ENCODE data around the gene RGS7BP.

The RGS7BP gene

GRCh38 chr5:64509828-64510227, 4.0 kb downstream of the RGS7BP start:
- H3K4me1 ChIP-seq (ENCODE audit: control insufficient read depth, insufficient read depth, low read length), result peaks cover 6% of the 10 kb centered on the region
- no peak overlapping the region for H3K9ac ChIP-seq (ENCODE audit: low read depth, low read length)
- no peaks in the 10 kb centered on the region for H3K36me3 ChIP-seq (ENCODE audit: control insufficient read depth, insufficient read depth, low read length)
- peaks cover 33% of the 10 kb centered on the region for H3K27me3 ChIP-seq (ENCODE audit: control insufficient read depth, insufficient read depth, low read length)
- no peak overlapping the region for H3K4me3 ChIP-seq (ENCODE audit: low read depth, low read length)
- no peaks in the 10 kb centered on the region for H3K9me3 ChIP-seq (ENCODE audit: control insufficient read depth, insufficient read depth, low read length)
- H3K27ac ChIP-seq (ENCODE audit: low read depth, low read length), result no peak overlapping the region

GRCh38 chr5:64513492-64513891, 7.7 kb downstream of the RGS7BP start:
- H3K36me3 ChIP-seq (ENCODE audit: control insufficient read depth, insufficient read depth, low read length), result no peaks in the 10 kb centered on the region
- no peaks in the 10 kb centered on the region for H3K9me3 ChIP-seq (ENCODE audit: control insufficient read depth, insufficient read depth, low read length)
- H3K4me1 ChIP-seq (ENCODE audit: control insufficient read depth, insufficient read depth, low read length), result no peaks in the 10 kb centered on the region
- H3K27ac ChIP-seq (ENCODE audit: low read depth, low read length), result no peak overlapping the region
- no peaks in the 10 kb centered on the region; the same call in 1 of the 2 replicates for H3K27me3 ChIP-seq (ENCODE audit: control insufficient read depth, insufficient read depth, low read length)
- H3K9ac ChIP-seq (ENCODE audit: low read depth, low read length), result no peak overlapping the region
- no peak overlapping the region for H3K4me3 ChIP-seq (ENCODE audit: low read depth, low read length)

- Histone ChIP-seq H3K4me1 (ENCODE audit: control insufficient read depth, insufficient read depth, low read length) (no peaks in the 10 kb centered on the region), H3K36me3 (ENCODE audit: control insufficient read depth, insufficient read depth, low read length) (no peaks in the 10 kb centered on the region), H3K27me3 (ENCODE audit: control insufficient read depth, insufficient read depth, low read length) (no peaks in the 10 kb centered on the region), H3K4me3 (ENCODE audit: low read depth, low read length) (no peak overlapping the region), H3K9ac (ENCODE audit: low read depth, low read length) (no peak overlapping the region), H3K9me3 (ENCODE audit: control insufficient read depth, insufficient read depth, low read length) (no peaks in the 10 kb centered on the region), H3K27ac (ENCODE audit: low read depth, low read length) (no peak overlapping the region)
These were observed 8.8 kb downstream of the RGS7BP start for GRCh38 chr5:64514612-64515011.

GRCh38 chr5:64516216-64516615, 10.4 kb downstream of the RGS7BP start:
- Histone ChIP-seq H3K36me3 (ENCODE audit: control insufficient read depth, insufficient read depth, low read length) (no peaks in the 10 kb centered on the region), H3K9ac (ENCODE audit: low read depth, low read length) (no peak overlapping the region), H3K27ac (ENCODE audit: low read depth, low read length) (no peak overlapping the region), H3K9me3 (ENCODE audit: control insufficient read depth, insufficient read depth, low read length) (no peaks in the 10 kb centered on the region), H3K4me3 (ENCODE audit: low read depth, low read length) (no peak overlapping the region), H3K4me1 (ENCODE audit: control insufficient read depth, insufficient read depth, low read length) (no peaks in the 10 kb centered on the region), H3K27me3 (ENCODE audit: control insufficient read depth, insufficient read depth, low read length) (no peaks in the 10 kb centered on the region)

- no peaks in the 10 kb centered on the region for H3K4me1 ChIP-seq (ENCODE audit: control insufficient read depth, insufficient read depth, low read length)
- H3K27ac ChIP-seq (ENCODE audit: low read depth, low read length), result no peak overlapping the region
- H3K27me3 ChIP-seq (ENCODE audit: control insufficient read depth, insufficient read depth, low read length), result no peaks in the 10 kb centered on the region
- no peak overlapping the region for H3K4me3 ChIP-seq (ENCODE audit: low read depth, low read length)
- H3K9me3 ChIP-seq (ENCODE audit: control insufficient read depth, insufficient read depth, low read length), result no peaks in the 10 kb centered on the region
- no peaks in the 10 kb centered on the region for H3K36me3 ChIP-seq (ENCODE audit: control insufficient read depth, insufficient read depth, low read length)
- H3K9ac ChIP-seq (ENCODE audit: low read depth, low read length), result no peak overlapping the region
These were observed 13.0 kb downstream of the RGS7BP start for GRCh38 chr5:64518793-64519192.

- H3K27me3 ChIP-seq (ENCODE audit: control insufficient read depth, insufficient read depth, low read length), result no peaks in the 10 kb centered on the region
- no peak overlapping the region for H3K4me3 ChIP-seq (ENCODE audit: low read depth, low read length)
- H3K27ac ChIP-seq (ENCODE audit: low read depth, low read length), result no peak overlapping the region
- H3K9me3 ChIP-seq (ENCODE audit: control insufficient read depth, insufficient read depth, low read length), result no peaks in the 10 kb centered on the region
- no peaks in the 10 kb centered on the region for H3K4me1 ChIP-seq (ENCODE audit: control insufficient read depth, insufficient read depth, low read length)
- no peak overlapping the region for H3K9ac ChIP-seq (ENCODE audit: low read depth, low read length)
- no peaks in the 10 kb centered on the region for H3K36me3 ChIP-seq (ENCODE audit: control insufficient read depth, insufficient read depth, low read length)
These were observed 13.4 kb downstream of the RGS7BP start for GRCh38 chr5:64519263-64519662.

- no peaks in the 10 kb centered on the region for H3K27me3 ChIP-seq (ENCODE audit: control insufficient read depth, insufficient read depth, low read length)
- no peak overlapping the region for H3K4me3 ChIP-seq (ENCODE audit: low read depth, low read length)
- no peaks in the 10 kb centered on the region for H3K36me3 ChIP-seq (ENCODE audit: control insufficient read depth, insufficient read depth, low read length)
These were observed 21.1 kb downstream of the RGS7BP start for GRCh38 chr5:64526734-64527439.

GRCh38 chr5:64530076-64530475, 24.3 kb downstream of the RGS7BP start:
- H3K27ac ChIP-seq (ENCODE audit: low read depth, low read length), result no peak overlapping the region
- H3K9ac ChIP-seq (ENCODE audit: low read depth, low read length), result no peak overlapping the region
- H3K36me3 ChIP-seq (ENCODE audit: control insufficient read depth, insufficient read depth, low read length), result no peaks in the 10 kb centered on the region
- H3K9me3 ChIP-seq (ENCODE audit: control insufficient read depth, insufficient read depth, low read length), result no peaks in the 10 kb centered on the region
- H3K27me3 ChIP-seq (ENCODE audit: control insufficient read depth, insufficient read depth, low read length), result no peaks in the 10 kb centered on the region
- no peak overlapping the region for H3K4me3 ChIP-seq (ENCODE audit: low read depth, low read length)
- H3K4me1 ChIP-seq (ENCODE audit: control insufficient read depth, insufficient read depth, low read length), result peaks cover 11% of the 10 kb centered on the region; the same call in 1 of the 2 replicates

More at GRCh38 chr5:64526734-64527439, 21.1 kb downstream of the RGS7BP start:
- no peaks in the 10 kb centered on the region for H3K9me3 ChIP-seq (ENCODE audit: control insufficient read depth, insufficient read depth, low read length)
- H3K27ac ChIP-seq (ENCODE audit: low read depth, low read length), result no peak overlapping the region
- peaks cover under 1% of the 10 kb centered on the region; the same call in 1 of the 2 replicates for H3K4me1 ChIP-seq (ENCODE audit: control insufficient read depth, insufficient read depth, low read length)
- H3K9ac ChIP-seq (ENCODE audit: low read depth, low read length), result no peak overlapping the region

GRCh38 chr5:64532212-64532611, 26.4 kb downstream of the RGS7BP start:
- Histone ChIP-seq H3K4me3 (ENCODE audit: low read depth, low read length) (no peak overlapping the region), H3K27me3 (ENCODE audit: control insufficient read depth, insufficient read depth, low read length) (no peaks in the 10 kb centered on the region), H3K9me3 (ENCODE audit: control insufficient read depth, insufficient read depth, low read length) (no peaks in the 10 kb centered on the region), H3K27ac (ENCODE audit: low read depth, low read length) (no peak overlapping the region), H3K9ac (ENCODE audit: low read depth, low read length) (no peak overlapping the region), H3K36me3 (ENCODE audit: control insufficient read depth, insufficient read depth, low read length) (no peaks in the 10 kb centered on the region), H3K4me1 (ENCODE audit: control insufficient read depth, insufficient read depth, low read length) (peaks cover 11% of the 10 kb centered on the region; the same call in 1 of the 2 replicates)

GRCh38 chr5:64532657-64533056, 26.8 kb downstream of the RGS7BP start:
- H3K27me3 ChIP-seq (ENCODE audit: control insufficient read depth, insufficient read depth, low read length), result no peaks in the 10 kb centered on the region
- no peak overlapping the region for H3K9ac ChIP-seq (ENCODE audit: low read depth, low read length)
- peaks cover 11% of the 10 kb centered on the region; the same call in 1 of the 2 replicates for H3K4me1 ChIP-seq (ENCODE audit: control insufficient read depth, insufficient read depth, low read length)
- H3K9me3 ChIP-seq (ENCODE audit: control insufficient read depth, insufficient read depth, low read length), result no peaks in the 10 kb centered on the region
- H3K27ac ChIP-seq (ENCODE audit: low read depth, low read length), result no peak overlapping the region
- no peaks in the 10 kb centered on the region for H3K36me3 ChIP-seq (ENCODE audit: control insufficient read depth, insufficient read depth, low read length)
- H3K4me3 ChIP-seq (ENCODE audit: low read depth, low read length), result no peak overlapping the region

- Histone ChIP-seq H3K27me3 (ENCODE audit: control insufficient read depth, insufficient read depth, low read length) (no peaks in the 10 kb centered on the region), H3K4me1 (ENCODE audit: control insufficient read depth, insufficient read depth, low read length) (peaks cover 11% of the 10 kb centered on the region; the same call in 1 of the 2 replicates), H3K9me3 (ENCODE audit: control insufficient read depth, insufficient read depth, low read length) (no peaks in the 10 kb centered on the region), H3K9ac (ENCODE audit: low read depth, low read length) (no peak overlapping the region), H3K4me3 (ENCODE audit: low read depth, low read length) (no peak overlapping the region), H3K27ac (ENCODE audit: low read depth, low read length) (no peak overlapping the region), H3K36me3 (ENCODE audit: control insufficient read depth, insufficient read depth, low read length) (no peaks in the 10 kb centered on the region)
These were observed 28.2 kb downstream of the RGS7BP start for GRCh38 chr5:64534033-64534432.
